ENCODE results near the gene PRSS33.
A peak's percentile ranks its signal among the peaks of the same experiment; 100 is the strongest.

Gene PRSS33

DNA sequence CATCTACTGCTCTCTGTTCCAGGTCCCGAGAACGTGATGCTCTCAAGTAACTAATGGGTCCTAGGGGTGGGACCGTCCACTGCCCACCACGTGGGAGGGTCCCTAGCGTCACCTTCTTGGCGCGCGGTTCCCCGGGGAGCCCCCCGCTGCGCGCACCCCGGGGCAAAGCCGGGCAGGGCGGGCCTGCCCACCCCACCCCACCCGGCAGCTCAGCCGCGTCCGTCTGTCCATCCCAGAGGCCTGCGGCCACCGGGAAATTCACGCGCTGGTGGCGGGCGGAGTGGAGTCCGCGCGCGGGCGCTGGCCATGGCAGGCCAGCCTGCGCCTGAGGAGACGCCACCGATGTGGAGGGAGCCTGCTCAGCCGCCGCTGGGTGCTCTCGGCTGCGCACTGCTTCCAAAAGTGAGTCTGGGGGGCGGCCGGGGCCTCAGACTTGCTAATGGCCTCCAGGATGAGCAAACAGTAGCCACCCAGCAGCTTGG lies 11.4 kb upstream of the PRSS33 start:
- DNase-seq = no peak

- no peak for DNase-seq
Measured at GRCh38 chr16:2795395-2796143, 8.2 kb upstream of the PRSS33 start.

GRCh38 chr16:2792940-2793339 lies 5.6 kb upstream of the PRSS33 start:
- no peak for DNase-seq

GRCh38 chr16:2791174-2791573 lies 3.8 kb upstream of the PRSS33 start:
- DNase-seq = no peak

DNA sequence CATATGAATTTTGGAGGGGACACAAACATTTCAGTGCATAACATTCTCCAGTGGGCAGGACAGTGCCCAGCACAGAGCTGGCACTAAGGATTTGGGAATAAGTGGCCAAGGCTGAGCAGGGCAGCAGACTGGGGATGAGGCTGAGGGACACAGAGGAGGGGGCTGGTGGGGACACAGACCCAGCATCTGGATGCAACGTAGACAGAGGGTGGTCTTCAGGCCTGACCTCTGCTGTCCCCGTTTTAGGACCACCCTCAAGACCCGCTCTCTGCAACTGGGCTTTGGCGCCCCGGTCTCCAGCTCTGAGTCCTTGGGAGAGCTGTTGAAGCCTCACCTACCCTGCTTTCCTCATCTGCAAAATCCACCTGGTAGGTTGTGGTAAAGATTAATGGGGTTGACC lies 3.3 kb upstream of the PRSS33 start:
- DNase-seq = no peak

DNA sequence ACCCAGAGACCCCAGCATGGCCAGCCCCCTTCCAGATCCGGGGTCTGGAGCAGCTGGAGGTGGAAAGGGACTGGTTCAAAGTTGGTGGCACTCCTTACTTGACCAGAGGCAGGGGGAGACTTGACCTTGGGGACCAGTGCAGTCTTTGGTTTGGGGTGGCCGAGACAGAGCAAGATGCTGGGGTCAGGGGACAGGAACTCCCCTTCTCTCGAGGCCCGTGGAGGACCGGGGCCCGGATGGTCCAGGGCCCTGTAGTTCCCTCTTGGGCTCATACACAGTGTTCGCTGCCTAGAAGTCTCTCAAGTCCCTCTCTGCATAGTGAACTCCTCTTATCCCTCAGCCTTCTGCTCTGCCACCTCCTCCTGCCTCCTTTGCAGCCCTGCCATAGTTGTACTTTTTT lies 601 bp upstream of the PRSS33 start:
- no peak for DNase-seq

DNA sequence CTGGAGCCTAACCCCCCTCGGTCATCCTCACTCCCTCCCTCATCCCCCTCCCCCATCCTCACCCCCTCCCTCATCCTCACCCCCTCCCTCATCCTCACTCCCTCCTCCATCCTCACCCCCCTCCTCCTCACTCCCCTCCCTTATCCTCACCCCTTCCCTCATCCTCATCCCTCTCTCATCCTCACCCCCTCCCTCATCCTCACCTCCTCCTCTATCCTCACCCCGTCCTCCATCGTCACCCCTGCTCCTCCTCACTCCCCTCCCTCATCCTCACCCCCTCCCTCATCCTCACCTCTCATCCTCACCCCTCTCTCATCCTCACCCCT lies 571 bp downstream of the PRSS33 start:
- DNase-seq = no peak

GRCh38 chr16:2786061-2786825 lies 1.1 kb downstream of the PRSS33 start:
- DNase-seq = no peak

DNA sequence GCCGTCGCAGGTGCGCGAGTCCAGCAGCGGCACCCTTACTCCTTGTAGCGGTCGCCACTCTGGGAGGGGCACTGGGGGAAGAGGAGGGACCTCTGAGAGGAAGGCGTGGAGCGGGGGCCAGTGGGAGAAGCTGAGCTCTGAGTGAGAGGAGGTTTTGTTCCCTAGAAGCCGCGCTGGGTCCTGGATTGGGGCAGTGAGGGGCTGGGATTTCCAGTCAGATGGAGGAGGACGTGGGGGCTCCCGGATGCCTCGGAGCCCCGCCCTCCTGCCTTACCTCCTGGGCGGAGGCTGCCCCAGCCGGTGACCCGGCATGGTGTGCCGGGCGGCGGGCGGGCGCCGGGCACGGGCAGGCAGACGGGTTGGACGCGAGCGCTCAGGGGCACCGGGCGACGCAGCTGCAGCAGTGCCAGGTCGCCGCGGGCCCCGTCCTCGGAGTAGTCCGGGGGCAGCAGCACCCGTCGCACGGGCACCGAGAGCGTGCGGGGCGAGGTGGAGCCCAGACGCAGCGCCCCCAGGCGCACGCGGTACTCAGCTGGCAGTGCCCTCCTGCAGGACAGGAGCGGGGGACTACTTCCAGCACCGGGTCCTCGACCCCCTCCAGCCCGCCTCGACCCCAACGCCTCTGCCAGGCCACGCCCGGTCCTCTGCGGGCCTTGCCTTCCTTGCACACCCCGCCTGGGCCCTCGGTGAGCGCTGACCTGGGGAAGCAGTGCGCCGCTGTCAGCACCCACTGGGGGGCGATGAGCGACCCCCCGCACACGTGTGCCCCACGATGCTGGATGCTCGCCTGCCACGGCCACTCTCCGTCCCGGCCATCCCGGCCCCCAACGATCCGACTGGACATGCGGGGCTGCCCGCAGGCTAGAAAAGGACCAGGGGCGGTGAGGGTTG lies 2.0 kb downstream of the PRSS33 start:
- no peak for DNase-seq

GRCh38 chr16:2784358-2785100 lies 2.8 kb downstream of the PRSS33 start:
- no peak for DNase-seq

- no peak for DNase-seq
Measured at GRCh38 chr16:2783581-2784357, 3.6 kb downstream of the PRSS33 start.

DNA sequence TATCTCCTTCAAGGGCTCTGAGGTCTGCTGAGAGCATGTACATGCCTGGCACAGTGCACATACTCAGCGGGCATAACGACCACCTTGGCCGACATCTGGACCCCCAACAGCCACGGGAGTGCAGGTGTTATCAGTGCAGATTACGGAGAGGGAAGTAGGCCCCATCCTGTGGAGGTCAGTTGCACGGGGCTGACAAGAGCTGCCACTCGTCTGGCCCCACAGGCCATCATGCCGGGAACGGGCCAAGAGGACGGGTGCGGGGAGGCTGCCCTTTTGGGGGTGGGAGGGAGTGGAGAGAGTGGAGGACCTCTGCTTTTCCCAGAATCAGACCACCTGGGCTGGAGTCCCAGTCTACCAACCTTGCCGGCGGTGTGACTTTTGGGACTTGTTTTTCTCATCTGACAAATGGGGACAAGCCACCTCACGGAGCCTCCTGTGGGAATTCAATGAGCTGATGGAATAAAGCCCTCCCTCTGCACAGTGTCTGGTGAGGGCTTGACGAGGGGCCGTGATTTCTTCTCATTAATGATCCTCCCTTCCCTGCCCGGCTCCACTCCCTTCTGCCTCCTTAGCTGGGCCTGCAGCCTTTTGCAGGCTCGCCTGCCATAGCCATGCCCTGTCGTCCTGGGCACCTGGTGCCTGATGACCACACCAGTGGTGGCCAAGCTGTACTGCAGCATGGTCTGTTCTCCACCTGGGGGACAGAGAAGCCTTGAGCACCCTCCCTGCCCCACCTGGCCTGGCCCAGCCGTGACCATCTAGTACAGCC lies 4.6 kb downstream of the PRSS33 start:
- DNase-seq = no peak

GRCh38 chr16:2779978-2780898 lies 7.1 kb downstream of the PRSS33 start:
- DNase-seq = no peak

- DNase-seq = no peak
Measured at GRCh38 chr16:2779151-2779920, 8.0 kb downstream of the PRSS33 start.

GRCh38 chr16:2778630-2778958 lies 8.8 kb downstream of the PRSS33 start:
- DNase-seq = no peak

- DNase-seq = peak; percentile 23
Measured at GRCh38 chr16:2777903-2778629, 9.3 kb downstream of the PRSS33 start.

GRCh38 chr16:2777231-2777902 lies 10.0 kb downstream of the PRSS33 start, which contains the start of gene ELOB:
TSS of gene ELOB (minus strand) at chr16:2777280. CDS start at chr16:2777239, 41 bp downstream.
- peak; percentile 81 for DNase-seq

Data from effector CD4-positive, alpha-beta T cell (primary cell).